Upper lobe of left lung (tissue), 4 donors: ENCODE measurements around the gene TMEM123.

Experiments used
- EP300 ChIP-seq, 4 donors: sonication (generic); formaldehyde crosslinking; IDR thresholded peaks; one replicate each; pipeline ENCODE4 v1.5.1; 2017; ENCODE audit warnings: antibody characterized with exemption in 4 of 4, control low read depth in 2 of 4
- POLR2A ChIP-seq, 4 donors: fragments of 450-650 bp; IDR thresholded peaks; one replicate each; pipeline ENCODE4 v1.5.1; 2016 to 2017; ENCODE audit warnings: antibody characterized with exemption in 4 of 4, mild to moderate bottlenecking in 2 of 4
- POLR2AphosphoS5 ChIP-seq, 2 donors: sonication (generic); formaldehyde crosslinking; IDR thresholded peaks; one replicate each; pipeline ENCODE4 v1.5.1; 2017; ENCODE audit warnings: antibody characterized with exemption in 2 of 2
- TF ChIP-seq, protein P1 (sequence below), 6 experiments: fragments of 450-650 bp in 4 of 6; fragments of 200-600 bp in 2 of 6; sonication (generic) in 2 of 6; IDR thresholded peaks; one replicate each; pipeline ENCODE4 v1.5.1; 2016 to 2019; ENCODE audit warnings: antibody characterized with exemption in 6 of 6

DNA sequence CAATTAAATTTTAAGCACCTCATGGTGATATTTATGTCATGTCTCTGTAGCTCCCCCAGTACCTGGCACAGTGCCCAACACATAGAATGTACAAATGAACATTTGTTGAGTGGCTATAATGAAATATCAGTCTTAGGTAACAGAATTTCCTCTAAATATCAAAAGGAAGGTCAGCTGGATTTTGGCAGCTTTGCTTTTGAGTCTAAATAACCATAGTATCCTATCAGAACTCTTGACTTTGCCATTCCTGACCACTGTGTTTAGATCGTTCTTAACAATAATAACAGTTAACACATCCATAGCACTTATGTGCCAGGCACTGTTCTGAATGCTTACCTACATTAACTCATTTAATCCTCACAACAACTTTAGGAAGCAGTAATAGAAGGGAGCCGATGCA is 26.6 kb downstream of the TMEM123 start:
- TF ChIP-seq, protein P1, sequence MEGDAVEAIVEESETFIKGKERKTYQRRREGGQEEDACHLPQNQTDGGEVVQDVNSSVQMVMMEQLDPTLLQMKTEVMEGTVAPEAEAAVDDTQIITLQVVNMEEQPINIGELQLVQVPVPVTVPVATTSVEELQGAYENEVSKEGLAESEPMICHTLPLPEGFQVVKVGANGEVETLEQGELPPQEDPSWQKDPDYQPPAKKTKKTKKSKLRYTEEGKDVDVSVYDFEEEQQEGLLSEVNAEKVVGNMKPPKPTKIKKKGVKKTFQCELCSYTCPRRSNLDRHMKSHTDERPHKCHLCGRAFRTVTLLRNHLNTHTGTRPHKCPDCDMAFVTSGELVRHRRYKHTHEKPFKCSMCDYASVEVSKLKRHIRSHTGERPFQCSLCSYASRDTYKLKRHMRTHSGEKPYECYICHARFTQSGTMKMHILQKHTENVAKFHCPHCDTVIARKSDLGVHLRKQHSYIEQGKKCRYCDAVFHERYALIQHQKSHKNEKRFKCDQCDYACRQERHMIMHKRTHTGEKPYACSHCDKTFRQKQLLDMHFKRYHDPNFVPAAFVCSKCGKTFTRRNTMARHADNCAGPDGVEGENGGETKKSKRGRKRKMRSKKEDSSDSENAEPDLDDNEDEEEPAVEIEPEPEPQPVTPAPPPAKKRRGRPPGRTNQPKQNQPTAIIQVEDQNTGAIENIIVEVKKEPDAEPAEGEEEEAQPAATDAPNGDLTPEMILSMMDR (IDR thresholded peaks at IDR 0.05), result no peak
- TF ChIP-seq POLR2A (IDR thresholded peaks at IDR 0.05), result no peak
- TF ChIP-seq EP300 (IDR thresholded peaks at IDR 0.05), result no peak
- TF ChIP-seq POLR2AphosphoS5 (IDR thresholded peaks at IDR 0.05), result no peak
